HG03280 (cell line): ENCODE measurements around the gene TSPAN17.

Source experiments
- ATAC-seq: cut with Tn5 transposase; IDR thresholded peaks from one replicate; pipeline ENCODE4 v1.9.1; 2021; ENCODE audit warnings: mild to moderate bottlenecking, moderate library complexity; ENCODE audit not compliant: unreplicated experiment

The TSPAN17 gene

DNA sequence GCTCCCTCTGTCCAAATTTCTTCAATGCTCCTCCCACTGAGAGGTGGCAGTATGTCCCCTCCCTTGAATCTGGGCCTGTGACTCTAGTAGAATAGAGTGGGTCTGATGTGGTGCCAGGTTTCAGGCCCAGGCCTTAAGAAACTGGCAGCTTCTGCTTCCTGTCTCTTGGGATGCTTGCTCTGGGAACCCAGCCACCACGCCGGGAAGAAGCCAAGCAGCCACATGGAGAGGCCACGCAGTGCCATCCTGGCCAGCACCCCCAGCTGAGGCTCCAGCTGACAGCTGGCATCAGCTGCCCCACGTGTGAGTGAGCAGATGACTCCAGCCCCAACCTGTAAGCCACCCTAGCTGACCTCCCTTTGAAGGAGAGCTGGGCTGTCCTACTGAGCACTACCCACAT, 7.3 kb upstream of the TSPAN17 start:
- no peak for ATAC-seq

DNA sequence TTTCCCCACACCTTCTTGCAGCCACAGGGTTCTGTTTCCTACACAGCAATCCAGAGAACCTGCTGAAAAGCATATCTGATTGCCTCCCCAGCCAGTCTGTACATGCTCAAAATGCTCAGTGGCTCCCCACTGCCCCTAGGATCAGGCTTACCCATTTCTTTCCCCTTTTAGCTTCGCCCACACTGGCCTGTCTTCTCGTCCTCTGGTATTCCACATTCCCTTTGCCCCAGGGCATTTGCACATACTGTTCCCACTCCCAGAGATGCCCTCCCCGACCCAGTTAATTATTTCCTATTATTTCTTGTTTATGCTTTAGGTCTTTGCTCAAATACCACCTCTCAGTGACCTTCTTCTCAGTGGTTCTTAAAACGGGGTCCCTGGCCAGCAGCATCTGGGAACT, 6.7 kb upstream of the TSPAN17 start:
- ATAC-seq = no peak

DNA sequence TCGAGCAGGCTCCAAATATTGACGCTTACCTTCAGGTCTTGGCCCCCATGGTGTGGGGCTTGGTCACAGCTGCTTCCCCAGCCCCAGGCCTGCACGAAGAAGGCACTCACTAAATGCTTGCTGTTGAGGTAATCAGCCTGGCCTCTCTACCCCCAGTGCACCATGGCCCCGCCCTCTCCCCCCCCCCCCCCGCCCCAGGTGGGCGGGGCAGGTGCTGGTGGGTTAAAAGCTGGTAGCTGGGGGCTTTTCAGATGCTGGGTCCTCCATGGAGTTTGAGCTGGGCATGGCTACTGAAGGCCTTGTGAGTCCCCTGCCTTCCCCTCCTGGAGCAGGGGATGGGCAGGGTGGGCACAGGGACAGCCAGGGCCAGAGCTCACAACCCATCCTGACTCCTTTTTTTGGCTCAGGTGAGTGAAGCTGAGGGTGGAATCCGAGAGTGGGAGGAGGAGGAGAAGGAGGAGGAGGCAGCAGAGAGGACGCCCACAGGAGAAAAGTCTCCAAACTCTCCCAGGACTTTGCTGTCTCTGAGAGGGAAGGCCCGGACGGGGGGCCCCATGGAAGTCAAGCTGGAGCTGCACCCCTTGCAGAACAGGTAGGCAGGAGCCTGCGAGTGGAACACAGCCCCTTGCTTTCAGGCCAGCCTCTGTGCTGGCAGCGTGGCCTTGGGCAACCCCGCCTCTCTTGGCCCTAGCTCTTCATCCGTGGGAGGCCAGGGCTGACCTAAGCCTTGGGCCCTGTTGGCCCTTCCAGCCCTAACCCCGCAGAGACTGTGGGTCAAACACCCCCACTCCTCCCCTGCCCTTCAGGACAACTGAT, 4.4 kb upstream of the TSPAN17 start:
- ATAC-seq = no peak

DNA sequence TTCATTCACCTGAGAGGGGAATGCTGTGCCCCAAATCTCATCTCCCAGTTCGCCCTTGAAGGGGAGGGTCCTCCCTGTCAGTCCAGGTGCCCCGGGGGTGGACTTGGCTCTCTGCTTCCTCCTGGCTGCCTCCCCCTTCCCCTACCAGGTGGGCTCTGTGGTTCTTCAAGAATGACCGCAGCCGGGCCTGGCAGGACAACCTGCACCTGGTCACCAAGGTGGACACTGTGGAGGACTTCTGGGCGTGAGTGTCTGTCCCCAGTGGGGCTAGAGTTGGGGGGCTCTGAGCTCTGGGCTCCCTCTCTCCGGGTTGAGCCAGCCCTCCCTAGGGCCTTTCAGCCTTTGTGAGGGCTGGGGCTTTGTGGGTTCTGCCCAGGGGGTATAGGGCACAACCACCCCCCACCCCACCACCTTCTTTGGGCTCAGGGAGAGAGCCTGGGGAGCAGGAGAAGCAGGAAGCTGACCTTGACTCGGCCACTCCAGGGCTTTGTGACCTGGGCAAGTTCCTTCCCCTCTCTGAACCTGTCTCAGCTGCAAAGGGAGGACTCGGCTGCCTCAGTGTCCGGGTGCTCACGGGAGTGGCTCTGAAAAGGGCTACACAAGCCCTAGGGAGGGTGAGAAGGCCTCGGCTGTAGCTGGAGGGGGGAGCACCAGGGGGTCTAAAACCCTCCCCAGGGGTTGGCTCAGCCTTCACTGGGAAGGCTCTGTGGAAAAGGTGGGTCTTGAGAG, 3.6 kb upstream of the TSPAN17 start:
- ATAC-seq = no peak

DNA sequence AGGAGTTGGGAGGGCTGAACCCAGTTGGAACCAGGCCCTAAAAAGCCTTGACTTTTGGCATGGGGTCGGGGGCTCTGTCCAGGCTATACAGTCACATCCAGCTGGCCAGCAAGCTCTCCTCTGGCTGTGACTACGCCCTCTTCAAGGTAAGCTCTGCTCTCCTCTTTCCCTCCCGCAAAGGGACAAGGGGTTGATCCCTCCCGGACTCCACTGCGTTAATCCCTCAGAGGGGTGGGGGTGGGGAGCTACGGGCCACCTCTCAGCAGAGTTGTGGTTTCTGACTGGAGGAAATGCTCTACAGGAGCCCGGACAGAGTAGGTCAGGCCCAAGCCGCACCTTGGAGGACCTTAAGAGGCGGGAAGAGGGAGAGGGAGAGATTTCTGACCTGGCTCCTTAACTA, 3.0 kb upstream of the TSPAN17 start:
- no peak for ATAC-seq

DNA sequence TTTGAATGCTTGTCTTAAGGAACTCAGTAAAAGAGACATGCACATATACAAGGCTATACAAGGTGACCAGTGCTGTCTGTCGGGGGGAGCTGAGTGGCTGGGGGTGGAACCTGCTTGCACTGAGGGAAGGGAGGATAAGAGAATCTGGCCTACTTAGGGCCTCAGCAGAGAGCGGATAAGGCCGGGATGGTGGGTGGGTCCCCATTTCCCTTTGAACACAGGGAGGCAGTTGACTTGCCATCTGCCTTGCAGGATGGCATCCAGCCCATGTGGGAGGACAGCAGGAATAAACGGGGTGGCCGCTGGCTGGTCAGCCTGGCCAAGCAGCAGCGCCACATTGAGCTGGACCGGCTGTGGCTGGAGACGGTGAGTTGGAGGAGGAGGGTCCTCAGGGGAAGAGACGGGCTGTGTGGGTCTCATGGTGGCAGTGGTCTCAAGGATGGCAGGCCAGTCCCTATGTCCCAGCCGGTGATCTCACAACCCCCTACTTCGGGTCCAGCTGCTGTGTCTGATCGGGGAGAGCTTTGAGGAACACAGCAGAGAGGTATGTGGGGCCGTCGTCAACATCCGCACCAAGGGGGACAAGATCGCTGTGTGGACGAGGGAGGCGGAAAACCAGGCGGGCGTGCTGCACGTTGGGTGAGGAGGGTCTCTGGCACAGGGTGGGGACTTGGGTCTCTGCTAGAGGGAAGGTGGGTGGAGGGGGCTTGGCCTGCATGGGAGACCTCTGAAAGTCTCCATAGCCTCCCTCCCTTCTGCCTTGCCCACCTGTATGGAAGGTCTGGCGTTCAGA, 2.2 kb upstream of the TSPAN17 start:
- no peak for ATAC-seq

DNA sequence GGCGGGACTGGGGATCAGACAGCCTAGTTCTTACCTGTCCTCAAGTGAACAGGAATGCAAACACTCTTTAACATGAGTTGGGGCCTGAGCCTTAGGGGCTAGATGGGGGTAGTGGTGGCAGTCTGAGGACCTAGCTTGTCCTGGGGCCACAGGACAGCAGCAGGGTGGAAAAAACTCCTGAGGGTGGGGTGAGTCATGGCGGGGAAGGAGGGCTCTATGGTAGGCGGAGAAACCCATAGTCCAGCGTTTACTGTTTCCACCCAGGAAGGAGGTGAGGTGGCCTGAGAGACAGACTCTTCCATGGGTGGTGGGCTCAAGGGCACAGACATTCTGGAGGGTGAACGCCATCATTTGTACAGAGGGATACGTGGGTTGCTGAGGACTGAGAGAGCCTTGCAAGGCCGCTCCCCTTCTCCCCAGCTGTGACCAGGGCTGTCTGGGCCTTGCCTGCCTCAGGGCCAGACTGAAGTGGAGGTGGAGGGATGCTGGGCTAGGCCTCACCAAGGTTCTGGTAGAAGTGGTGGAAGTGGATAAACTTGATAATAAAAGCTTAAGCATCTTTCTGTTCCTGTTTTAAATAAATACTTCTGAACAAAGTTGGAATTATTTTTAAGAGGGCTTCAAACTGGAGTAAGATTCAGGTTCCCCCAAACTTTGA, 1.1 kb upstream of the TSPAN17 start:
- no peak for ATAC-seq

DNA sequence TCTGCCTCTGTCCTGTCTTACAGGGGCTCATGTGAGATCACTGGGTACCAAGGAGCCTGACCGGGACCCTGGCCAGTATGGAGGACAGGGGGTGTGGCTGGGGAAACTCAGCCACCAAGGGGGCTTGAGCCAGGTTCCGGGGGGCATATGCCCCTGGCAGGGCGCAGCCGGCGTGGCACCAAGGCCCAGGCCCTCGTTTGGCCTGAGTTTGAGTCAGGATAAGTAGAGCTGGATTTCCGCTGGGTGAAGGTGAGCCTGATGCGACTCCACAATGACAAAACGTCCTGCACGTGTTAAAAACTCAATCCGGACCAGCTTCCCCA, 616 bp upstream of the TSPAN17 start:
- peak; percentile 10 for ATAC-seq

DNA sequence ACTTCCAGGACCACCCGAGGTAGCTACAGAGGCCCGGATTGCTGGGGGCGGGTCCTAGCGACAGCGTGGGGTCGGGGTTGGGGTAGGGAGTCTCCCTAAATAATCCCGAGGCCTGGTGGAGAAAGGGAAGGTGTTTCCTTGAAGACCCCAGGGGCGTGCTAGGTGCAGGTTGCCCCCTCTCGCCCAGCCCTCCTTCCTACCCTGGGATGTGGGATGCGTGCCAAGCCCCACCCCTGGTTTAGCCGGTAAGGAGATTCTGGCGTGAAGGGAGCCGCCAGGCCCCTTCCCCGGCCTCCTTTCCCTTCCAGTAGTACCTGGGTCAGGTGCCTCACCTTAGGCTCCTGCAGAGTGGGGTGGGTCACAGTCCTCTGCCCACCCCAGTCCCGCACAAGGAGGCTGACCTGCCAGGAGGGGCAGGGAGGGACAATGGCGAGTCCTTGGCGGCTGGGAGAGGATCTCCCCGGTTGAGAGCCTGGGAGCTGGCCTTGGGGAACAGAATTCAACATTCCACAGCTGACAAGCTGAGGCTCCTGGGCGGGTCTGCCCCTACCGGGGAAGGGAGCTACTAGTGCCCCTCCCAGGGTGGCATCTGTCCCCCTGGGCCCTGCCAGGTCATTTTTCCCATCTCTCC, 674 bp downstream of the TSPAN17 start:
- no peak for ATAC-seq

DNA sequence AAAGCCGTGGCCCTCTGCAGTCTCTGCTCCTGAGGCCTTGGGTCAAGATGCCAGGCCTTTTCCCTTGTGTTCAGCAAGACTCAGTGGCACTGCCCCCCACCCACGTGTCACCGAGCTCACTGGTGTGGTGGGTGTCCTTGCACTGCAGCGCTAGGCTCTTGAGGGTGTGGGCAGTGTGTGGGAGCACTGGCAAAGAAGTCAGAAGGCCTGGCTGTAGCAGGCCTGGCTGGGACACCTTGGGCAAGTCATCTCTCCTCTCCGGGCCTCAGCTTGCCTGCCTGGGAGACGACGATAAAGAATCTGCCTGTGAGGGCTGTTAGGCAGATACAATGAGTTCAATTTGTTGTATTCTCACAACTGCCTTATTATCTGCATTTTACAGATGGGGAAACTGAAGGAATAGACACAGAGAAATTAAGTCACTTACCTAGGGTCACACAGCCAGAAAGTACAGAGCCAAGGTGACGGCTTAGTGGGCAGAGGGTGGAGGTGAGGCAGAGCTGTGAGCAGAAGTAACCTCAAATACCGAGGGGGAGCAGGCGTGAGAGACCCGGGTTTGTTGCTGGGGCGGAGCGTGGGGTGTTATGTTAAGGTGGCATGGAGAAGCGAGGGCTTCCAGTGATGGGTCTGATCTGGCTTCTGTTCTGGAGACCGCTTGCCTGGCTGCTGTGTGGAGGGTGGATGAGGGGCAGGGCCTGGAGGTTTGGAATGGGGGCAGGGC, 1.4 kb downstream of the TSPAN17 start:
- no peak for ATAC-seq

DNA sequence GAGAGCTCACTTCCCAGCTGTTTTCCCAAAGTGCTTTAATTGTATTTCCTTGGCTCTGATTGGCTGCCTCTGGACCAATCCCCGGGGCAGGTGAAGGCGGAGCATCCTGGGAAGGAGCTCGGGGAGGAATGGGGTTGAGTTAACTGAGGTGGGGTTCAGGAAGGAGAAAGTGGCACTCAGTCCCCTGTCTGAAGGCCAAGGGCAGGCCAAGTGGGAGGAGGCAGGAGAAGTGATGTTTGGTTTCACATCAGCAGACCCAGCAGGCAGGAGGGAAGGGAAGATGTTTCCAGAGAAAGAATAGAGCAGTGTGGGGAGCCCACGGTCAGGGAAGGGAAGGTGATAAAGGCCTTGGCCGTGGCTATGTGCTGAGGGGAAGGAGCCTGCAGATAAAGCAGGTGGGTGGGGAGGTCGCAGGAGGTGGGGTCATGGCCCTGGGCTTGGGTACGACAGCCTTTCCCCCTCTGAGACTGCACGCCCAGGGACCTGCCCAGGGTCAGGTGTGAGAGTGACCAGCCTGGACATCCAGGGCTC, 3.1 kb downstream of the TSPAN17 start:
- ATAC-seq = no peak

DNA sequence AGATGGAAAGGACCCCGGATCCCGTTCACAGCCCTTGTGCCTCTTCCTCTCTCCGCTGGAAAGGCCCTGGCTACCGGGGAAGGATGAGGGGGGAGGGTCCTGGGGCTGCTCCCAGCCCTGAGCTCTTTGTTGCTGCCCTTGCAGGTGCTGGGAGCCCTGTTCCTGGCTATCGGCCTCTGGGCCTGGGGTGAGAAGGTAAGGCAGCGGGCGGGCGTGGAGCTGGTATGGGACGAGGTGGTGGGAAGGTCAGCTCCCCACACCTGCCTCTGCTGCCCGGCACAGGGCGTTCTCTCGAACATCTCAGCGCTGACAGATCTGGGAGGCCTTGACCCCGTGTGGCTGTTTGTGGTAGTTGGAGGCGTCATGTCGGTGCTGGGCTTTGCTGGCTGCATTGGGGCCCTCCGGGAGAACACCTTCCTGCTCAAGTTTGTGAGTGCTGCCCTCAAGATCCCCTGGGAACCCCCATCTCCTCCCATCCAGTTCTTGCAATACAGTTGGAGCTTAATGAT, 4.2 kb downstream of the TSPAN17 start:
- no peak for ATAC-seq

DNA sequence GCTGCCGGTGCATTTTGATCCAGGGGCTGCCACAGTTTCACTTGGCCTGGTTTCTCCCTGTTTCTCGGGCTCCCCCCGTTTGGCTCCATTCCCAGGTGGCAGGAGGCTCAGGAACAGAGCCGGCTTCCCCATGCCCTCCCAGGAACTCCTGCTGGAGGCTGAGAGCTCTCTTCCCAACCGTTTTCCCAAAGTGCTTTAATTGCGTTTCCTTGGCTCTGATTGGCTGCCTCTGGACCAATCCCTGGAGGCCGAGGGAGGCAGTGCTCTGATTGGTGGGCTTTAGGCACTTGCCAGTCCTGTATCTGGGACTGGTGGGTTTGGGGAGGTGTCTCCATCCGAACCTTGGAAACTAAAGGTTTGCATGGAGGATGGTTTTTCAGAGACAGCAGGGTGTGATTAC, 4.9 kb downstream of the TSPAN17 start:
- no peak for ATAC-seq

DNA sequence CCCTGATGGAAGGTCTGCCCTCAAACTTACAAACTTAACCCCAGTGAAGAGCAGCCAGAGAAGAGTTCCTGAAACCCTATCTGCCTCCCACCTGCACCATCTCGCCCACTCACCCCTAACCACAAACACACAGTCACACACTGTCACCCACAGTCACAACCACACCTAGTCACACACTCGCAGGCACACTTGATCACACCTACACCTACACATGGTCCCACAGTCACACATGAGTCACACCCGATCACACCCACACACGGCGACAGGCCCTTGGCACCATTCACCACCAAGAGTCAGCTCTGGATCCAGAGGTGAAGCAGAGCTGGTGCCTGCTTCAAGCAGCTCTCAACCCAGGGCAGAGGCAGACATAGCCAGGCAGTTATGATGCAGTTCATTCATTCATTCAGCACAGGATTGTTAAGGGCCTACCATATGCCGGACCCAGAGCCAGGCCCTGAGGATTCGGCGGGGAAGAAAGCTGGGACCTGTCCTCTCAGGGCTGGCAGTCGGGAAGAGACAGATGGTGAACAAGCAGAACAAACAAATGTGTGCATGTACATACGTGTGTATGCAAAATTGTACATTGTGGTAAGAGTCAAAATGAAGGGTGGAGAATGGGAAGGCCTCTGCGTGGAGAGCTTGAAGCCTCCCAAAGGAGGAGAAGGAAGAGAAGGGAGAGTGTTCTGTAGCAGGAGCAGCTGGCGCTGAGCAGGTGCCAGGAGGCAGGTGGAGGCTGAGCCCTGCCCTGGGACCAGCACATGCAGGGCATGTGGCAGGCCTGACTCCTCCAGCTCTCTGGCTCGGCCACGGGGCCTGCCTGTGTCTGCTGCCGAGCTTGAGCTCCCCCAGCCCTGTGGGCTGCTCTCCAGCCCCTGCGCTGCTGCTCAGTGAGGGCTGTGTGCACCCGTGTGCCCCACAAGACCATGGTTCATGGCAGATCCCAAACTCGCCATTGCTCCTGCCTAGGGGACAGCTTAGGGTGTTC, 6.4 kb downstream of the TSPAN17 start:
- no peak for ATAC-seq

DNA sequence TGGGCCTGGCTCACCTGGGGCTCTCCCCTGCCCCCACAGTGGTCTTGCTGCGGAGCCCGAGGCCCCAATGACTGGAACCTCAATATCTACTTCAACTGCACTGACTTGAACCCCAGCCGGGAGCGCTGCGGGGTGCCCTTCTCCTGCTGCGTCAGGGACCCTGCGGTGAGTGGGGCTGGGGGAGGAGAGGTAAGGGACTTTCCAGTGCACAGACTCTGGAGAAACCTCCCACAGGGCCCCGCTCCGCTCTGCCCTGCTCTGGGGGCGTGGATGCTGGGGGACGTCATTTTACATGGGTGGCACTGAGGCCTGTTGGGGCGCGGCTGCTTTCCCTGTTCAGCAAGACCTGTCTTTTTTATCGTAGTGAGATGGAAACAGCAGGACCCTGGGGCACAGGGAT, 7.6 kb downstream of the TSPAN17 start:
- no peak for ATAC-seq

DNA sequence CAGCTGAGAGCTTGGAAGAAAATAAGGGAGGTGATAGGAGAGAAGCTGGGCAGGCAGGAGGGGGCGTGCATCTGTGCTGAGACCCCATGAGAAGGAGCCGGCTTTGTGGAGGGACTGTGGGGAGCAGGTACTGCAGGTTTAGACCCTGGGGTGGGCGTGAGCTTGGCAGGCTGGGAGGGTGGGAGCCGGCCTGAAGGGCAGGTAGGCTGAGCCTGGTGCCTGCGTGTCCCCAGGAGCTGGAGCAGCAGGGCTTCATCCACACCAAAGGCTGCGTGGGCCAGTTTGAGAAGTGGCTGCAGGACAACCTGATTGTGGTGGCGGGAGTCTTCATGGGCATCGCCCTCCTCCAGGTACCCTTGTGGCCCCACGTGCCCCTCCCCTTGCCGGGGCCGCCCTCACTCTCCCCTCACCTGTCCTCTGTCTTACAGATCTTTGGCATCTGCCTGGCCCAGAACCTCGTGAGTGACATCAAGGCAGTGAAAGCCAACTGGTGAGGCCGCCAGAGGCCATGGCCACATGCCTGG, 9.2 kb downstream of the TSPAN17 start:
- ATAC-seq = no peak

DNA sequence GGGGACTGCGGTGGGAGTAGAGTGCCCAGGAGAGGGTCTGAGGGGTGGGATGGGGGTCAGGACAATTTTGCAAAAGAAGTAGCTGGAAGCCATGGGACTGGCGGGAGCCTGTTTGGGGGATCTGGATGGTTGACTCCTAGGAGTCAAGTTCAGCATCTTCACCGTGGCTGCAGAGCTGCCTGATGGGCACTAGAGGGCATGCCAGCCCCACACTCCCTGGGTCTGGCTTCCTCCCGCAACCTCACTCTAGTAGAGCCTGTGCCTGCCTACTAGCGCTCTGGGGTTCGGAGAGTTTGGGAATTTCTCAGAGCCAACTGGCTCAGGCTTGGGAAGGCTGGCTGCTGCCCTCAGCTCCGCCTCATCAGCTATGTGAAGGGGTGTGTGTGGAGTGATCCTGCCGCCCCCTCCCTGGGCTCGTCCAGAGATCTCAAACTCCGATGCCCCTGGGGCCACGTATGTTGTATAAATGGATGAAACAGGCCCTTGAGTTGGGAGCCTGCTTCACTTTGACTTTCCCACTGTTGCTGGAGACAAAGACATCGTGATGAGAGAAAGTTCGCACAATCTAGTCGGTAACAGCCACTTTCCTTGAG, 10.8 kb downstream of the TSPAN17 start:
- no peak for ATAC-seq
